Keratinocyte (primary cell): ENCODE results near the gene RCE1. TPM values are rescaled to one million over a fixed set of nuclear protein-coding genes. Genes with fewer than 3 reads are reported as not detected.
"Not testable (repeated sequence)": the region's sequence is repeated elsewhere in the genome, so short reads cannot be mapped to it uniquely, and the experiment has no call there.

Experiments
- DNase-seq: peaks from one replicate; pipeline ENCODE4 v3.0.0-alpha.2; 2011; ENCODE audit warnings: low read depth, missing footprints, low spot score
- FAIRE-seq: peaks from 2 replicates; lab custom pipeline; 2011; peaks lifted over from hg19 to GRCh38; lab: Jason Lieb, UNC
- H2AFZ ChIP-seq: 2 replicates; pipeline ENCODE4 v1.6.0; 2012; ENCODE audit warnings: low read length, control low read depth, inconsistent platforms; ENCODE audit not compliant: control insufficient read depth
- H3K27ac ChIP-seq: 2 replicates; pipeline ENCODE4 v1.5.1; 2011; ENCODE audit warnings: low read length; ENCODE audit not compliant: control insufficient read depth, insufficient read depth
- H3K27me3 ChIP-seq: 3 replicates; pipeline ENCODE4 v1.6.0; 2011; ENCODE audit warnings: low read length; ENCODE audit not compliant: control insufficient read depth, insufficient read depth; ENCODE audit errors: extremely low read depth
- H3K36me3 ChIP-seq, 2 experiments: 2 replicates in 1 of 2; 3 replicates in 1 of 2; pipeline ENCODE4 v1.5.1; 2011; ENCODE audit warnings: low read length in 2 of 2, mild to moderate bottlenecking in 1 of 2; ENCODE audit not compliant: control insufficient read depth in 2 of 2, insufficient read depth in 2 of 2; ENCODE audit errors: extremely low read depth in 1 of 2
- H3K4me1 ChIP-seq: 3 replicates; pipeline ENCODE4 v1.5.1; 2011; ENCODE audit warnings: low read length; ENCODE audit not compliant: control insufficient read depth, insufficient read depth; ENCODE audit errors: extremely low read depth
- H3K4me2 ChIP-seq: 3 replicates; pipeline ENCODE4 v1.6.0; 2011; ENCODE audit warnings: low read depth, low read length; ENCODE audit not compliant: control insufficient read depth, insufficient read depth; ENCODE audit errors: extremely low read depth
- H3K4me3 ChIP-seq, 3 experiments: fragments of 200-600 bp in 1 of 3; sonication (generic) in 1 of 3; 2 replicates in 2 of 3; 3 replicates in 1 of 3; pipeline ENCODE4 v1.5.1; 2011 to 2016; ENCODE audit warnings: low read length in 3 of 3, mild to moderate bottlenecking in 3 of 3, control low read depth in 2 of 3, inconsistent platforms in 1 of 3, low read depth in 1 of 3, mixed read lengths in 1 of 3, mixed run types in 1 of 3, moderate library complexity in 1 of 3; ENCODE audit not compliant: control insufficient read depth in 2 of 3, insufficient read depth in 2 of 3; ENCODE audit errors: extremely low read depth in 1 of 3
- H3K79me2 ChIP-seq: 2 replicates; pipeline ENCODE4 v1.6.0; 2012; ENCODE audit warnings: low read length; ENCODE audit not compliant: control insufficient read depth, insufficient read depth
- H3K9ac ChIP-seq: 3 replicates; pipeline ENCODE4 v1.6.0; 2011; ENCODE audit warnings: low read length; ENCODE audit not compliant: control insufficient read depth, insufficient read depth; ENCODE audit errors: extremely low read depth
- H3K9me1 ChIP-seq: 3 replicates; pipeline ENCODE4 v1.6.0; 2011; ENCODE audit warnings: low read length; ENCODE audit not compliant: control insufficient read depth, insufficient read depth; ENCODE audit errors: extremely low read depth
- H3K9me3 ChIP-seq: 2 replicates; pipeline ENCODE4 v1.5.1; 2012; ENCODE audit warnings: low read depth, low read length; ENCODE audit not compliant: control insufficient read depth
- H4K20me1 ChIP-seq: 3 replicates; pipeline ENCODE4 v1.6.0; 2011; ENCODE audit warnings: low read length; ENCODE audit not compliant: control insufficient read depth, insufficient read depth; ENCODE audit errors: extremely low read depth
- CTCF ChIP-seq, 3 experiments: IDR thresholded peaks in 1 of 3; conservative IDR thresholded peaks in 1 of 3; optimal IDR thresholded peaks in 1 of 3; 2 replicates in 2 of 3; 3 replicates in 1 of 3; pipeline versions ENCODE3 to v1.5.1; 2011; ENCODE audit warnings: low read length in 3 of 3, mild to moderate bottlenecking in 3 of 3, moderate library complexity in 2 of 3, control low read depth in 1 of 3, inconsistent platforms in 1 of 3; ENCODE audit not compliant: insufficient read depth in 2 of 3; ENCODE audit errors: extremely low read depth in 1 of 3
- EZH2 ChIP-seq: IDR thresholded peaks from one replicate; pipeline ENCODE4 v1.6.1; 2012; ENCODE audit warnings: inconsistent platforms, mild to moderate bottlenecking, low read length, moderate library complexity
- dilution Hi-C: fragments of 300-500 bp; cut with MboI; formaldehyde crosslinking; loops from one replicate; pipeline ENCODE4 v1.7.0; 2020; ENCODE audit warnings: low sequenced_read_pairs; ENCODE audit not compliant: extremely low pct_ligation_motif_present
- polyA minus RNA-seq, 3 experiments: library from RNA; depleted of rRNA, polyadenylated mRNA; stranded (reverse); fragments of >200 nt; gene quantifications; 1 replicate in 1 of 3; 2 replicates in 1 of 3; 3 replicates in 1 of 3; pipeline ENCODE4 v1.2.3, GENCODE V29; 2011
- polyA plus RNA-seq, 5 experiments: library from polyadenylated mRNA; depleted of rRNA in 3 of 5; stranded (reverse) in 3 of 5; stranded (forward) in 1 of 5; unstranded in 1 of 5; fragments of >200 nt; gene quantifications; 1 replicate in 1 of 5; 2 replicates in 3 of 5; 3 replicates in 1 of 5; pipeline versions ENCODE4 v1.2.1 to v1.2.3, GENCODE V29; 2011 to 2012; ENCODE audit warnings: missing spikeins in 2 of 5, low read depth in 1 of 5, low replicate concordance in 1 of 5

The RCE1 gene
- 11.2 to 15.2 TPM (median 14.0 TPM) in 3 replicates for polyA plus RNA-seq
- polyA plus RNA-seq (2011; ENCODE audit: low read depth) = 9.7 TPM
- polyA plus RNA-seq (2011; cell fraction: cytosol; rRNA removed) = 11.1 and 13.2 TPM in 2 replicates
- 26.7 and 32.8 TPM in 2 replicates for polyA plus RNA-seq (2011; cell fraction: nucleus; rRNA removed)
- polyA plus RNA-seq (2012; ENCODE audit: low replicate concordance) = 16.3 and 24.1 TPM in 2 replicates
- polyA minus RNA-seq = 10.0 to 18.5 TPM (median 15.1 TPM) in 3 replicates
- 22.1 TPM for polyA minus RNA-seq (2011; cell fraction: cytosol; rRNA and poly(A)+ RNA removed)
- polyA minus RNA-seq (2011; cell fraction: nucleus; rRNA and poly(A)+ RNA removed) = 15.6 and 17.7 TPM in 2 replicates

- no peak for DNase-seq
- H3K4me1 ChIP-seq = peaks cover 22% of the 10 kb centered on the region
- no peaks in the 10 kb centered on the region for H4K20me1 ChIP-seq
- no peaks in the 10 kb centered on the region for H3K9me1 ChIP-seq
- H3K36me3 ChIP-seq = peaks cover 13 to 49% of the 10 kb centered on the region in 2 experiments
- peak within 1 kb of the TSS; percentile 100 for H3K4me2 ChIP-seq
- peaks cover 40% of the 10 kb centered on the region for H3K79me2 ChIP-seq
- H3K9me3 ChIP-seq = no peaks in the 10 kb centered on the region
- no peaks in the 10 kb centered on the region for H3K27me3 ChIP-seq
- dilution Hi-C loops = no loop called here
- no peak for TF ChIP-seq EZH2
- TF ChIP-seq CTCF (optimal IDR thresholded peaks at IDR 0.05 in 1 of 3, IDR thresholded peaks at IDR 0.05 in 1 of 3, conservative IDR thresholded peaks at IDR 0.05 in 1 of 3; ENCODE audit: extremely low read depth in 1 of 3, insufficient read depth in 2 of 3, low read length in 3 of 3) = no peak
- H3K27ac ChIP-seq = peak within 1 kb of the TSS; percentile 95
- FAIRE-seq = no peak
- peak within 1 kb of the TSS; percentile 85 for H2AFZ ChIP-seq
- H3K4me3 ChIP-seq = peak within 1 kb of the TSS; percentile 87 to 94 (median 87)
- peak within 1 kb of the TSS; percentile 99 for H3K9ac ChIP-seq
Measured at GRCh38 chr11:66842896-66843775, at the start of gene RCE1. RCE1 (plus strand) TSS chr11:66843441; CDS start chr11:66843456, 15 bp downstream.

GRCh38 chr11:66799815-66800214 is 43.4 kb upstream of the RCE1 start:
- DNase-seq, H2AFZ ChIP-seq, H3K9me1 ChIP-seq, H3K4me1 ChIP-seq, H4K20me1 ChIP-seq, H3K27me3 ChIP-seq, H3K9me3 ChIP-seq, H3K27ac ChIP-seq, H3K79me2 ChIP-seq, H3K4me2 ChIP-seq, H3K9ac ChIP-seq, H3K4me3 ChIP-seq, FAIRE-seq, H3K36me3 ChIP-seq: not testable (repeated sequence)
- dilution Hi-C loops = loop anchor here (25.0 kb wide), 1 partner anchor 113 kb away; the partner anchor contains the start of gene RBM4B
